Thyroid gland (tissue), 4 donors: ENCODE data around the gene RNF31.

Experiments
- CTCF ChIP-seq, 6 experiments: fragments of 200-600 bp in 3 of 6; fragments of 450-650 bp in 3 of 6; sonication (generic) in 3 of 6; IDR thresholded peaks; one replicate each; pipeline ENCODE4 v1.5.1; 2016 to 2019; ENCODE audit warnings: antibody characterized with exemption in 6 of 6, mild to moderate bottlenecking in 2 of 6, inconsistent platforms in 1 of 6, moderate library complexity in 1 of 6
- POLR2A ChIP-seq, 2 donors: fragments of 450-650 bp; IDR thresholded peaks; one replicate each; pipeline ENCODE4 v1.6.1; 2017; ENCODE audit warnings: antibody characterized with exemption in 2 of 2, mild to moderate bottlenecking in 2 of 2, moderate library complexity in 1 of 2

GRCh38 chr14:24178399-24179178 lies 31.3 kb downstream of the RNF31 start:
- TF ChIP-seq CTCF (IDR thresholded peaks at IDR 0.05) (no peak), POLR2A (IDR thresholded peaks at IDR 0.05) (no peak)
